ENCODE results near the gene ACSL6. TPM values are rescaled to one million over a fixed set of nuclear protein-coding genes. Genes with fewer than 3 reads are reported as not detected.
A peak's percentile ranks its signal among the peaks of the same experiment; 100 is the strongest.

ACSL6 gene
- total RNA-seq, 2 experiments from 2014 or later: 26.5 to 38.8 TPM

- DNase-seq: peak; percentile 81
- Mint-ChIP-seq H3K9me3 (no peaks in the 10 kb centered on the region), H3K27me3 (peaks cover 7% of the 10 kb centered on the region), H3K27ac (peak overlapping the region; percentile 79), H3K36me3 (ENCODE audit: low read depth) (no peaks in the 10 kb centered on the region), H3K4me1 (peaks cover 65% of the 10 kb centered on the region), H3K4me3 (peak overlapping the region; percentile 6)
- POLR2A ChIA-PET: no interaction called here
- CTCF ChIA-PET: interaction anchor here (0.9 to 1.8 kb wide), 7 partner anchors 8 to 494 kb away, joined by 3 to 12 read pairs (median 4); no protein-coding TSS in a partner anchor
Measured at GRCh38 chr5:132000677-132001453, 10.6 kb downstream of the ACSL6 start.

- Mint-ChIP-seq H3K4me1 (peaks cover 67% of the 10 kb centered on the region), H3K36me3 (ENCODE audit: low read depth) (no peaks in the 10 kb centered on the region), H3K27ac (peak overlapping the region; percentile 15), H3K27me3 (peaks cover 7% of the 10 kb centered on the region), H3K4me3 (no peak overlapping the region), H3K9me3 (no peaks in the 10 kb centered on the region)
- CTCF ChIA-PET: interaction anchor here (0.9 to 1.6 kb wide), 3 partner anchors 13 to 494 kb away, joined by 4 read pairs; no protein-coding TSS in a partner anchor
- DNase-seq: no peak
- POLR2A ChIA-PET: no interaction called here
Measured at GRCh38 chr5:132000241-132000490, 11.3 kb downstream of the ACSL6 start.

GRCh38 chr5:131999441-132000240, 11.8 kb downstream of the ACSL6 start:
- Mint-ChIP-seq H3K27me3 (peaks cover 7% of the 10 kb centered on the region), H3K9me3 (no peaks in the 10 kb centered on the region), H3K27ac (peak overlapping the region; percentile 15), H3K4me3 (no peak overlapping the region), H3K4me1 (peaks cover 70% of the 10 kb centered on the region), H3K36me3 (ENCODE audit: low read depth) (no peaks in the 10 kb centered on the region)
- CTCF ChIA-PET: interaction anchor here (0.9 to 1.6 kb wide), 5 partner anchors 8 to 493 kb away, joined by 4 to 5 read pairs (median 4); no protein-coding TSS in a partner anchor
- DNase-seq: no peak
- POLR2A ChIA-PET: no interaction called here

GRCh38 chr5:131999041-131999440, 12.4 kb downstream of the ACSL6 start:
- CTCF ChIA-PET: interaction anchor here (0.5 to 1.4 kb wide), 4 partner anchors 8 to 409 kb away, joined by 3 to 5 read pairs (median 4); no protein-coding TSS in a partner anchor
- POLR2A ChIA-PET: no interaction called here

GRCh38 chr5:131998431-131999040, 12.9 kb downstream of the ACSL6 start:
- H3K36me3 Mint-ChIP-seq (ENCODE audit: low read depth): no peaks in the 10 kb centered on the region
- H3K27ac Mint-ChIP-seq: no peak overlapping the region
- DNase-seq: no peak
- CTCF ChIA-PET: interaction anchor here (0.5 to 1.4 kb wide), 5 partner anchors 9 to 409 kb away, joined by 3 to 5 read pairs (median 3); no protein-coding TSS in a partner anchor
- POLR2A ChIA-PET: no interaction called here
- H3K9me3 Mint-ChIP-seq: no peaks in the 10 kb centered on the region
- peaks cover 70% of the 10 kb centered on the region for H3K4me1 Mint-ChIP-seq
- no peak overlapping the region for H3K4me3 Mint-ChIP-seq
- H3K27me3 Mint-ChIP-seq: peaks cover 7% of the 10 kb centered on the region

More at GRCh38 chr5:131999041-131999440, 12.4 kb downstream of the ACSL6 start:
- DNase-seq: no peak
- peaks cover 7% of the 10 kb centered on the region for H3K27me3 Mint-ChIP-seq
- H3K27ac Mint-ChIP-seq: peak overlapping the region; percentile 58
- no peak overlapping the region for H3K4me3 Mint-ChIP-seq
- no peaks in the 10 kb centered on the region for H3K36me3 Mint-ChIP-seq (ENCODE audit: low read depth)
- H3K9me3 Mint-ChIP-seq: no peaks in the 10 kb centered on the region
- H3K4me1 Mint-ChIP-seq: peaks cover 70% of the 10 kb centered on the region

- no peak overlapping the region for H3K27ac Mint-ChIP-seq
- POLR2A ChIA-PET: no interaction called here
- no peak for DNase-seq
- H3K36me3 Mint-ChIP-seq (ENCODE audit: low read depth): no peaks in the 10 kb centered on the region
- CTCF ChIA-PET: interaction anchor here (1.2 to 2.6 kb wide), 3 partner anchors 10 to 408 kb away, joined by 3 to 23 read pairs (median 6); no protein-coding TSS in a partner anchor
- H3K27me3 Mint-ChIP-seq: peaks cover 6% of the 10 kb centered on the region
- H3K9me3 Mint-ChIP-seq: no peaks in the 10 kb centered on the region
- H3K4me1 Mint-ChIP-seq: peaks cover 68% of the 10 kb centered on the region
- H3K4me3 Mint-ChIP-seq: no peak overlapping the region
Measured at GRCh38 chr5:131997727-131998117, 13.7 kb downstream of the ACSL6 start.

- Mint-ChIP-seq H3K27me3 (peaks cover 5% of the 10 kb centered on the region), H3K27ac (peak overlapping the region; percentile 11), H3K36me3 (ENCODE audit: low read depth) (no peaks in the 10 kb centered on the region), H3K4me3 (no peak overlapping the region), H3K4me1 (peaks cover 63% of the 10 kb centered on the region), H3K9me3 (no peaks in the 10 kb centered on the region)
- ChIA-PET CTCF (interaction anchor here (0.6 to 2.6 kb wide), 5 partner anchors 10 to 408 kb away, joined by 3 to 23 read pairs (median 5); no protein-coding TSS in a partner anchor), POLR2A (no interaction called here)
- DNase-seq: no peak
Measured at GRCh38 chr5:131997026-131997726, 14.3 kb downstream of the ACSL6 start.

- H3K4me1 Mint-ChIP-seq: peaks cover 56% of the 10 kb centered on the region
- no peaks in the 10 kb centered on the region for H3K9me3 Mint-ChIP-seq
- no peaks in the 10 kb centered on the region for H3K36me3 Mint-ChIP-seq (ENCODE audit: low read depth)
- no peak overlapping the region for H3K4me3 Mint-ChIP-seq
- ChIA-PET POLR2A (no interaction called here), CTCF (interaction anchor here (0.6 to 2.6 kb wide), 6 partner anchors 10 to 407 kb away, joined by 3 to 23 read pairs (median 4); no protein-coding TSS in a partner anchor)
- peaks cover 8% of the 10 kb centered on the region for H3K27me3 Mint-ChIP-seq
- DNase-seq: no peak
- no peak overlapping the region for H3K27ac Mint-ChIP-seq
Measured at GRCh38 chr5:131996210-131997025, 15.0 kb downstream of the ACSL6 start.

- H3K9me3 Mint-ChIP-seq: no peaks in the 10 kb centered on the region
- ChIA-PET POLR2A (no interaction called here), CTCF (interaction anchor here (0.5 to 3.7 kb wide), 2 partner anchors 13 to 462 kb away, joined by 3 to 22 read pairs; no protein-coding TSS in a partner anchor)
- H3K27me3 Mint-ChIP-seq: peaks cover 8% of the 10 kb centered on the region
- peaks cover 39% of the 10 kb centered on the region for H3K4me1 Mint-ChIP-seq
- DNase-seq: no peak
- no peaks in the 10 kb centered on the region for H3K36me3 Mint-ChIP-seq (ENCODE audit: low read depth)
- H3K27ac Mint-ChIP-seq: no peak overlapping the region
- H3K4me3 Mint-ChIP-seq: no peak overlapping the region
Measured at GRCh38 chr5:131994533-131995226, 16.8 kb downstream of the ACSL6 start.

GRCh38 chr5:131994090-131994489, 17.4 kb downstream of the ACSL6 start:
- CTCF ChIA-PET: interaction anchor here (3.7 kb wide), 1 partner anchor 14 kb away, joined by 22 read pairs; no protein-coding TSS in a partner anchor
- DNase-seq: no peak
- POLR2A ChIA-PET: no interaction called here
- no peak overlapping the region for H3K27ac Mint-ChIP-seq
- peaks cover 33% of the 10 kb centered on the region for H3K4me1 Mint-ChIP-seq
- H3K4me3 Mint-ChIP-seq: no peak overlapping the region
- H3K9me3 Mint-ChIP-seq: no peaks in the 10 kb centered on the region
- peaks cover 8% of the 10 kb centered on the region for H3K27me3 Mint-ChIP-seq
- H3K36me3 Mint-ChIP-seq (ENCODE audit: low read depth): no peaks in the 10 kb centered on the region

GRCh38 chr5:131993676-131994075, 17.8 kb downstream of the ACSL6 start:
- H3K9me3 Mint-ChIP-seq: no peaks in the 10 kb centered on the region
- ChIA-PET CTCF (interaction anchor here (0.9 to 3.7 kb wide), 2 partner anchors 9 to 14 kb away, joined by 4 to 22 read pairs; no protein-coding TSS in a partner anchor), POLR2A (no interaction called here)
- H3K27ac Mint-ChIP-seq: no peak overlapping the region
- peaks cover 29% of the 10 kb centered on the region for H3K4me1 Mint-ChIP-seq
- no peaks in the 10 kb centered on the region for H3K36me3 Mint-ChIP-seq (ENCODE audit: low read depth)
- no peak overlapping the region for H3K4me3 Mint-ChIP-seq
- H3K27me3 Mint-ChIP-seq: peaks cover 8% of the 10 kb centered on the region
- no peak for DNase-seq
